Vagina (tissue), 2 donors: ENCODE measurements around the gene KLF3.

ENCODE experiments used
- CTCF ChIP-seq, 3 experiments: fragments of 450-650 bp in 2 of 3; fragments of 200-600 bp in 1 of 3; sonication (generic) in 1 of 3; IDR thresholded peaks; one replicate each; pipeline ENCODE4 v1.5.1; 2017 to 2019; ENCODE audit warnings: antibody characterized with exemption in 3 of 3, mild to moderate bottlenecking in 2 of 3, moderate library complexity in 2 of 3
- POLR2A ChIP-seq, 2 donors: fragments of 450-650 bp; IDR thresholded peaks; one replicate each; pipeline ENCODE4 v1.6.1; 2017; ENCODE audit warnings: antibody characterized with exemption in 2 of 2, mild to moderate bottlenecking in 2 of 2, moderate library complexity in 2 of 2
- POLR2AphosphoS5 ChIP-seq, 2 donors: sonication (generic); formaldehyde crosslinking; IDR thresholded peaks; one replicate each; pipeline ENCODE4 v1.9.0; 2017; ENCODE audit warnings: antibody characterized with exemption in 2 of 2, mild to moderate bottlenecking in 2 of 2, low read depth in 1 of 2; ENCODE audit not compliant: insufficient read depth in 1 of 2

DNA sequence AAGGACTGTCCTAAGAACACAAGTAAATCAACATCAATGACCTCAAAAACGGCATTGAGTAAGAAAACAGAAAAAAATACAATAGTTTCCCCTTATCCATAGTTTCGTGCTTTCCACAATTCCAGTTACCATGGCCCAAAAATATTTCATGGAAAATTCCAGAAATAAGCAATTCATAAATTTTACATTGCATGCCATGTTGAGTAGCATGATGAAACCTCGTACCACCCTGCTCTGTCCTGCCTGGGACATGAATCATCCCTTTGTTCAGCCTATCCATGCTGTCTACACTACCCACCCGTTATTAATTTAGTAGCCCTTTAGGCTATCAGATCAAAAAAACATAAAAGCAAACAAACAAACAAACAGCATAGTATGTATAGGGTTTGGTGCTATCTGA is 51.1 kb downstream of the KLF3 start:
- no peak for TF ChIP-seq POLR2A (IDR thresholded peaks at IDR 0.05)
- TF ChIP-seq CTCF (IDR thresholded peaks at IDR 0.05), result no peak
- TF ChIP-seq POLR2AphosphoS5 (IDR thresholded peaks at IDR 0.05; ENCODE audit: insufficient read depth in 1 of 2, low read depth in 1 of 2), result no peak
